Measurements from ENCODE around the gene CUL9.

DNA sequence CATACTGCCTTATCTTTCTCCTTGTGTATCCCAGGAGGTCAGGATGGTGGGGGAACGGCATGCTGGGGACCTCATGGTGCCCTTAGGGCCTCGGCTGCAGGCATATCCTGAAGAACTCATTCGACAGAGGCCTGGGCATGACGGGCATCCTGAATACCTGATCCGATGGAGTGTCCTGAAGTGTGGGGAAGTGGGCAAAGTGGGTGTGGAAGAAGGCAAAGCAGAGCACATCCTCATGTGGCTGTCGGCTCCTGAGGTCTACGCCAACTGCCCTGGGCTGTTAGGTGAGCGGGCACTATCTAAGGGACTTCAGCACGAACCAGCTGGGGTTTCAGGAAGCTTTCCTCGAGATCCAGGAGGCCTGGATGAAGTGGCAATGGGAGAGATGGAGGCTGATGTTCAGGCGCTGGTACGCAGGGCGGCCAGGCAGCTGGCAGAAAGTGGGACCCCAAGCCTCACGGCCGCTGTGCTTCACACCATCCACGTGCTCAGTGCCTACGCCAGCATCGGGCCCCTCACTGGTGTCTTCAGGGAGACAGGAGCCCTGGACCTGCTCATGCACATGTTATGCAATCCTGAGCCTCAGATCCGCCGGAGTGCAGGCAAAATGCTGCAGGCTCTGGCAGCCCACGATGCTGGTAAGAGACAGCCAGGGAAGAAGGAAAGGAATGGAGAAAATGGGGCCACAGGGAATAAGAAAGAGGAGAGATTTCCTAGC lies 2.4 kb downstream of the CUL9 start:
- TF ChIP-seq, protein P1, sequence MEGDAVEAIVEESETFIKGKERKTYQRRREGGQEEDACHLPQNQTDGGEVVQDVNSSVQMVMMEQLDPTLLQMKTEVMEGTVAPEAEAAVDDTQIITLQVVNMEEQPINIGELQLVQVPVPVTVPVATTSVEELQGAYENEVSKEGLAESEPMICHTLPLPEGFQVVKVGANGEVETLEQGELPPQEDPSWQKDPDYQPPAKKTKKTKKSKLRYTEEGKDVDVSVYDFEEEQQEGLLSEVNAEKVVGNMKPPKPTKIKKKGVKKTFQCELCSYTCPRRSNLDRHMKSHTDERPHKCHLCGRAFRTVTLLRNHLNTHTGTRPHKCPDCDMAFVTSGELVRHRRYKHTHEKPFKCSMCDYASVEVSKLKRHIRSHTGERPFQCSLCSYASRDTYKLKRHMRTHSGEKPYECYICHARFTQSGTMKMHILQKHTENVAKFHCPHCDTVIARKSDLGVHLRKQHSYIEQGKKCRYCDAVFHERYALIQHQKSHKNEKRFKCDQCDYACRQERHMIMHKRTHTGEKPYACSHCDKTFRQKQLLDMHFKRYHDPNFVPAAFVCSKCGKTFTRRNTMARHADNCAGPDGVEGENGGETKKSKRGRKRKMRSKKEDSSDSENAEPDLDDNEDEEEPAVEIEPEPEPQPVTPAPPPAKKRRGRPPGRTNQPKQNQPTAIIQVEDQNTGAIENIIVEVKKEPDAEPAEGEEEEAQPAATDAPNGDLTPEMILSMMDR (IDR thresholded peaks at IDR 0.05): no peak
- TF ChIP-seq POLR2A (IDR thresholded peaks at IDR 0.05; ENCODE audit: low read depth) (no peak), EP300 (IDR thresholded peaks at IDR 0.05) (no peak), POLR2AphosphoS5 (IDR thresholded peaks at IDR 0.05) (no peak)
